H9 (cell line): ENCODE results near the gene MREG. TPM values are rescaled to one million over a fixed set of nuclear protein-coding genes. Genes with fewer than 3 reads are reported as not detected.

Experiments
- DNase-seq: peaks from one replicate; pipeline ENCODE4 v3.0.0-alpha.2; 2017
- H2AFZ ChIP-seq: one replicate; pipeline ENCODE4 v1.6.1; 2013; ENCODE audit warnings: mild to moderate bottlenecking, low read length, control low read depth, moderate library complexity
- H2AK5ac ChIP-seq: 2 replicates; pipeline ENCODE4 v1.6.1; 2013; ENCODE audit warnings: low read length, control low read depth, mixed read lengths; ENCODE audit not compliant: insufficient read length
- H2BK120ac ChIP-seq: one replicate; pipeline ENCODE4 v1.6.1; 2013; ENCODE audit warnings: low read depth, mild to moderate bottlenecking, low read length, control low read depth, inconsistent platforms; ENCODE audit not compliant: poor library complexity, severe bottlenecking
- H2BK12ac ChIP-seq: 2 replicates; pipeline ENCODE4 v1.6.1; 2013; ENCODE audit warnings: low read length, control low read depth, mixed read lengths, low read depth; ENCODE audit not compliant: insufficient read length
- H2BK15ac ChIP-seq: 2 replicates; pipeline ENCODE4 v1.6.1; 2013; ENCODE audit warnings: low read depth, low read length, control low read depth
- H2BK20ac ChIP-seq: one replicate; pipeline ENCODE4 v1.6.1; 2013; ENCODE audit warnings: low read depth, mild to moderate bottlenecking, low read length, control low read depth, inconsistent platforms; ENCODE audit not compliant: poor library complexity, severe bottlenecking
- H2BK5ac ChIP-seq: 2 replicates; pipeline ENCODE4 v1.6.1; 2013; ENCODE audit warnings: low read length, control low read depth, mixed read lengths; ENCODE audit not compliant: insufficient read length
- H3K14ac ChIP-seq: 2 replicates; pipeline ENCODE4 v1.6.1; 2013; ENCODE audit warnings: low read length, control low read depth; ENCODE audit not compliant: insufficient read depth
- H3K18ac ChIP-seq: 2 replicates; pipeline ENCODE4 v1.6.1; 2013; ENCODE audit warnings: low read depth, mild to moderate bottlenecking, mixed read lengths, low read length, control low read depth; ENCODE audit not compliant: insufficient read length
- H3K23ac ChIP-seq: 2 replicates; pipeline ENCODE4 v1.6.1; 2013; ENCODE audit warnings: low read length, control low read depth, mixed read lengths, low read depth; ENCODE audit not compliant: insufficient read length
- H3K23me2 ChIP-seq: 2 replicates; pipeline ENCODE4 v1.6.1; 2013; ENCODE audit warnings: low read depth, mild to moderate bottlenecking, mixed read lengths, low read length, control low read depth; ENCODE audit not compliant: insufficient read length, poor library complexity, severe bottlenecking
- H3K27ac ChIP-seq: 2 replicates; pipeline ENCODE4 v1.5.1; 2013; ENCODE audit warnings: low read length, control low read depth, mixed read lengths, low read depth; ENCODE audit not compliant: insufficient read length
- H3K27me3 ChIP-seq: 2 replicates; pipeline ENCODE4 v1.6.1; 2013; ENCODE audit warnings: low read length, control low read depth, inconsistent platforms; ENCODE audit not compliant: insufficient read depth
- H3K4ac ChIP-seq: 2 replicates; pipeline ENCODE4 v1.6.1; 2013; ENCODE audit warnings: low read depth, mild to moderate bottlenecking, control low read depth, inconsistent platforms, low read length, moderate library complexity
- H3K4me1 ChIP-seq: 2 replicates; pipeline ENCODE4 v1.6.1; 2013; ENCODE audit warnings: low read length, control low read depth, inconsistent platforms; ENCODE audit not compliant: insufficient read depth
- H3K4me2 ChIP-seq: 2 replicates; pipeline ENCODE4 v1.6.1; 2013; ENCODE audit warnings: low read length, control low read depth, mixed read lengths; ENCODE audit not compliant: insufficient read length, insufficient read depth
- H3K56ac ChIP-seq: 2 replicates; pipeline ENCODE4 v1.6.1; 2013; ENCODE audit warnings: low read depth, mild to moderate bottlenecking, mixed read lengths, low read length, control low read depth; ENCODE audit not compliant: insufficient read length
- H3K79me1 ChIP-seq: 2 replicates; pipeline ENCODE4 v1.6.1; 2013; ENCODE audit warnings: low read depth, mild to moderate bottlenecking, moderate library complexity, low read length, control low read depth, inconsistent platforms; ENCODE audit not compliant: insufficient read depth, poor library complexity, severe bottlenecking
- H3K79me2 ChIP-seq: 2 replicates; pipeline ENCODE4 v1.6.1; 2013; ENCODE audit warnings: low read length, control low read depth, inconsistent platforms; ENCODE audit not compliant: insufficient read depth
- H3K9ac ChIP-seq: 2 replicates; pipeline ENCODE4 v1.6.1; 2013; ENCODE audit warnings: low read length, control low read depth, mixed read lengths; ENCODE audit not compliant: insufficient read length; ENCODE audit errors: extremely low read depth
- H3K9me3 ChIP-seq: one replicate; pipeline ENCODE4 v1.6.1; 2013; ENCODE audit warnings: low read depth, low read length, inconsistent platforms; ENCODE audit not compliant: control insufficient read depth
- H3T11ph ChIP-seq: one replicate; pipeline ENCODE4 v1.6.1; 2013; ENCODE audit warnings: mild to moderate bottlenecking, low read length, control low read depth, inconsistent platforms
- H4K20me1 ChIP-seq: one replicate; pipeline ENCODE4 v1.6.1; 2013; ENCODE audit not compliant: control insufficient read depth, insufficient read length, insufficient read depth
- H4K5ac ChIP-seq: 2 replicates; pipeline ENCODE4 v1.6.1; 2013; ENCODE audit warnings: low read depth, mild to moderate bottlenecking, mixed read lengths, low read length, control low read depth; ENCODE audit not compliant: insufficient read length
- H4K8ac ChIP-seq: replicated peaks from 2 replicates; pipeline ENCODE4 v1.6.1; 2013; ENCODE audit warnings: low read length, control low read depth, mixed read lengths, low read depth; ENCODE audit not compliant: insufficient read length
- H4K91ac ChIP-seq: 2 replicates; pipeline ENCODE4 v1.6.1; 2013; ENCODE audit warnings: low read depth, mild to moderate bottlenecking, moderate library complexity, mixed read lengths, low read length, control low read depth; ENCODE audit not compliant: insufficient read length
- H3K27ac Mint-ChIP-seq, 3 experiments: 2 replicates in 2 of 3; 3 replicates in 1 of 3; pipeline ENCODE4 v1.8.0; 2020 to 2021; ENCODE audit warnings: mixed read lengths in 3 of 3, mild to moderate bottlenecking in 1 of 3, moderate library complexity in 1 of 3
- H3K27me3 Mint-ChIP-seq: 2 replicates; pipeline ENCODE4 v1.8.0; 2021; ENCODE audit warnings: low read depth, mild to moderate bottlenecking, moderate library complexity, mixed read lengths
- H3K36me3 Mint-ChIP-seq, 3 experiments: 2 replicates in 2 of 3; 3 replicates in 1 of 3; pipeline ENCODE4 v1.8.0; 2020 to 2021; ENCODE audit warnings: low read depth in 3 of 3, mixed read lengths in 3 of 3; ENCODE audit not compliant: insufficient read depth in 1 of 3
- H3K4me1 Mint-ChIP-seq, 2 experiments: 2 replicates each; pipeline ENCODE4 v1.8.0; 2020; ENCODE audit warnings: mixed read lengths in 2 of 2
- H3K4me3 Mint-ChIP-seq, 2 experiments: 2 replicates in 1 of 2; 3 replicates in 1 of 2; pipeline ENCODE4 v1.8.0; 2020 to 2021; ENCODE audit warnings: mild to moderate bottlenecking in 2 of 2, mixed read lengths in 2 of 2, moderate library complexity in 1 of 2
- H3K9me3 Mint-ChIP-seq, 2 experiments: 2 replicates in 1 of 2; 3 replicates in 1 of 2; pipeline ENCODE4 v1.8.0; 2020; ENCODE audit warnings: mild to moderate bottlenecking in 2 of 2, mixed read lengths in 2 of 2, moderate library complexity in 1 of 2
- CTCF ChIP-seq: fragments of 200-600 bp; sonication (generic); conservative IDR thresholded peaks from 3 replicates; pipeline ENCODE4 v1.8.0; 2021; ENCODE audit warnings: antibody characterized with exemption, mild to moderate bottlenecking
- WGBS: extraction: QIAGEN DNeasy Blood & Tissue Kit; methylation state at CpG from one replicate; pipeline ENCODE4 v1.1.7; 2013; ENCODE audit warnings: missing lambda C conversion rate, low lambda C conversion rate, mixed read lengths; ENCODE audit not compliant: insufficient read length; ENCODE audit errors: extremely low coverage; 5-methylcytosine and 5-hydroxymethylcytosine counted together
- total RNA-seq: library from RNA; stranded (reverse); gene quantifications from 2 replicates; pipeline ENCODE4 v1.2.1, GENCODE V29; 2021

MREG gene
- total RNA-seq, 1 experiment from 2014 or later = 21.8 TPM

- H3K27ac Mint-ChIP-seq = peak overlapping the region in 1 of 3 experiments; percentile 28; a peak in 1 of 7 replicates
- no peak overlapping the region for H2BK20ac ChIP-seq
- no peak overlapping the region for H3T11ph ChIP-seq
- peaks cover 14% of the 10 kb centered on the region; the same call in 1 of the 2 replicates for H3K4me1 ChIP-seq
- H2BK15ac ChIP-seq = no peak overlapping the region
- no peaks in the 10 kb centered on the region for H3K9me3 ChIP-seq
- peaks cover 0 to 1% (median 0%) of the 10 kb centered on the region in 3 experiments; a peak in 2 of 7 replicates for H3K36me3 Mint-ChIP-seq
- H2AK5ac ChIP-seq = no peak overlapping the region
- no peak overlapping the region for H3K18ac ChIP-seq
- no peak overlapping the region for H3K14ac ChIP-seq
- H3K23ac ChIP-seq = no peak overlapping the region
- no peaks in the 10 kb centered on the region for H3K27me3 Mint-ChIP-seq
- H2BK12ac ChIP-seq = no peak overlapping the region
- H2AFZ ChIP-seq = no peak overlapping the region
- H3K79me1 ChIP-seq = peaks cover under 1% of the 10 kb centered on the region
- no peaks in the 10 kb centered on the region for H3K9me3 Mint-ChIP-seq
- no CpG with 5 or more reads among the region's 3 CpGs for WGBS
- H3K9ac ChIP-seq = no peak overlapping the region
- no peak overlapping the region for H3K56ac ChIP-seq
- no peak for DNase-seq
- peaks cover 20 to 42% of the 10 kb centered on the region in 2 experiments for H3K4me1 Mint-ChIP-seq
- H4K20me1 ChIP-seq = no peaks in the 10 kb centered on the region
- H4K91ac ChIP-seq = no peak overlapping the region
- H2BK5ac ChIP-seq = no peak overlapping the region
- no peaks in the 10 kb centered on the region for H3K27me3 ChIP-seq
- peaks cover 4% of the 10 kb centered on the region; the same call in 1 of the 2 replicates for H3K79me2 ChIP-seq
- no peak overlapping the region for H4K8ac ChIP-seq
- no peak overlapping the region for H3K4me3 Mint-ChIP-seq
- H3K27ac ChIP-seq = no peak overlapping the region
- H3K23me2 ChIP-seq = no peaks in the 10 kb centered on the region
- H3K4ac ChIP-seq = no peak overlapping the region
- H4K5ac ChIP-seq = no peak overlapping the region
- TF ChIP-seq CTCF = no peak
- no peak overlapping the region for H2BK120ac ChIP-seq
- H3K4me2 ChIP-seq = no peak overlapping the region
These were observed 8.6 kb downstream of the MREG start for GRCh38 chr2:216004697-216005283.
